HG02798 (cell line): ENCODE results near the gene HYOU1.
"Not testable (repeated sequence)": the region's sequence is repeated elsewhere in the genome, so short reads cannot be mapped to it uniquely, and the experiment has no call there.

Experiments used
- ATAC-seq: cut with Tn5 transposase; IDR thresholded peaks from one replicate; pipeline ENCODE4 v1.9.1; 2021; ENCODE audit warnings: mild to moderate bottlenecking; ENCODE audit not compliant: unreplicated experiment, poor library complexity

The HYOU1 gene

GRCh38 chr11:119057000-119057769 is at the start of gene HYOU1:
HYOU1 (minus strand) TSS chr11:119057205; CDS start chr11:119056160, 1,045 bp downstream.
- peak; percentile 94 for ATAC-seq

DNA sequence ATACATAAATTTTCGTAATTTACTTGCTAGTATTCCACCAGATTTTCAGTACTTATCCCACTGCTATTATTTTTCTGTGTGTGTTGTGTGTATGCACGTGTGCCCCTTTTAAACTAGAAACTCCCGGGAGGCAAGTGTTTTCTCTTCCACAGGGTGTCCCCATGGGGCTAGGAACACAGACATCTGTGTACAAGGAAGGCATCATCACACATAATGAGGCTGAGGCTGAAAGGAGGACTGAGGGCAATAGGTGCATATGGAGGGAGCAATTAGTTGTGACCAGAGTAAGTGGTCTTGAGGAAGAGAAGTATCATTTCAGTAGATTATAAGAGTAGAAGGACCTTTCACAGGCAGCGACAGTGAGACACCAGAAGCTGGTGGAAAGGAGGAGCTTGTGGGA is 46.8 kb upstream of the HYOU1 start:
- no peak for ATAC-seq

GRCh38 chr11:119103161-119103664 is 46.2 kb upstream of the HYOU1 start:
- not testable (repeated sequence) for ATAC-seq

DNA sequence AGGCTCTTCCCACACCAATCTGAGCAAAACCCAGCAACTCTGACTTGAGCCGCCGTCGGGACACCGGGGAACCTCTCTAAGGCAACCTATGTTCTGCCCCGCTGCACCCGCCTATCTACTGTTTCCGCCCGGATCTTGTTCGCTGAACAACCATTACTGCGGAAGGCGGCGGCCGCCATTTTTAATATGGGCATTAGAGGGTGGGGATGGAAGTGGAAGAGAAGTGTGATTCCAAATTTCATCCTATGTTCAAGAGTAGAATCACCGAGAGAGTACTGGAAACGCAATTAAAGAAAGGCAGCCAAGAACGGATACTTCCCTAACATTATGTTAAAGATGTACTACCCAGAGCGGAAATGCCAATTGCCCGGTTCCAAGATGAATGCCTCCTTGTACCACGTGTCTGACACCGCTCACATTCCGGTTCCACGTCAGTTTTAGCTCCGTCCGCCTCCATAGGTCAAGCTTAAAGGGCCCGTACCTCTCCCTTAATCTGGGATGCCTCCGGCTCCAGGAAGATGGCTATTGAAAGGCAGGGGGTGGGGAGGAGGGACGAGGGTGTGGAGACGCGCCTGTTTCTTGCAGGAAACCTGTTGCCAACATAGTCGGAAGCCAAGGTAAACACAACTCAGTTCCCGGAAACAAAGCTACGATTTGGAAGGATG is 44.9 kb upstream of the HYOU1 start, which contains the start of gene DPAGT1:
Gene DPAGT1 (minus strand): TSS at position 95 of the 665 bp plus-strand sequence. CDS start 198 bp downstream, outside the sequence.
- peak; percentile 82 for ATAC-seq

- ATAC-seq: peak; percentile 17
Observed at GRCh38 chr11:119100994-119101758, 44.2 kb upstream of the HYOU1 start.

- no peak for ATAC-seq
Observed at GRCh38 chr11:119100246-119100970, 43.4 kb upstream of the HYOU1 start.

- no peak for ATAC-seq
Observed at GRCh38 chr11:119099711-119100110, 42.7 kb upstream of the HYOU1 start.

DNA sequence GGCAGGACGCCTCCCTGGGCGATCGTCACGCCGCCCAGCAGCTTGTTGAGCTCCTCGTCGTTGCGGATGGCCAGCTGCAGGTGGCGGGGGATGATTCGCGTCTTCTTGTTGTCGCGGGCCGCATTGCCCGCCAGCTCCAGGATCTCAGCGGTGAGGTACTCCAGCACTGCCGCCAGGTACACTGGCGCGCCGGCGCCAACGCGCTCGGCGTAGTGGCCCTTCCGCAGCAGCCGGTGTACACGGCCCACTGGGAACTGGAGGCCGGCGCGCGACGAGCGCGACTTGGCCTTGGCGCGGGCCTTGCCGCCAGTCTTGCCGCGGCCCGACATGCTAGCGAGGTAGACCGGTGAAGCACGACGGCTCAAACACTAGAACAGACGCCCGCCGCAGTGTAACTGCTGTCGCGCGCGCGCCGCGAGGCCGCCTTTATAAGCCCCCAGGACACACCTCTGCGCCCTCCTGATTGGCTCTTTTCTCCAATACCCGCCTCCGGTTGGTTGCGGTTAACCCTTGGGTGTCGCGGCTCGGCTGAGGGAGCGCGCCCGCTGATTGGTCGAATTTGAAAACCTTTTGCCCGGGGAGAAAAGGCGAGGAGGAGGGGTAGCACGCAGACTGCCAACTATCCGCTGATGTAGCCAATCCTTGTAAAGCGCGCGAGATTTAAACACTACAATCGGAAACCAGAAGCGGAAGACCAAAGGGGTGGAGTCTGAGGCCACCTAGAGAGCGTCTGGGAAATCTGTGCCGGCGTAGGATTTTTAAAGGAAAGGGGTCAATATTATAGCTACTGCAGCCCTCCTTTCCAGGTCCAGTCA is 38.3 kb upstream of the HYOU1 start:
- ATAC-seq: peak; percentile 87

DNA sequence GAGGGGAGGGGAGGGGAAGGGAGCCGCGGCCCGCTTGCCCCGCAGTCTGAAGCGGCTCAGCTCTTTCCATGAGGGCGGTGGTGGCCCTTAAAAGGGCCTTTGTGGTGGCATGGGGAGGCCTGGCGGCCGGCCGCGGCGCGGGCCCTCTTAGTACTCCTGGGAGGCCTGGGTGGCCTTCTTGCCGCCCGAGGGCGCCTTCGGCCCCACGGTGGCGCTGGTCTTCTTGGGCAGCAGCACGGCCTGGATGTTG is 37.7 kb upstream of the HYOU1 start:
- ATAC-seq: peak; percentile 38

- ATAC-seq: peak; percentile 7
Observed at GRCh38 chr11:119093942-119094815, 37.2 kb upstream of the HYOU1 start.

DNA sequence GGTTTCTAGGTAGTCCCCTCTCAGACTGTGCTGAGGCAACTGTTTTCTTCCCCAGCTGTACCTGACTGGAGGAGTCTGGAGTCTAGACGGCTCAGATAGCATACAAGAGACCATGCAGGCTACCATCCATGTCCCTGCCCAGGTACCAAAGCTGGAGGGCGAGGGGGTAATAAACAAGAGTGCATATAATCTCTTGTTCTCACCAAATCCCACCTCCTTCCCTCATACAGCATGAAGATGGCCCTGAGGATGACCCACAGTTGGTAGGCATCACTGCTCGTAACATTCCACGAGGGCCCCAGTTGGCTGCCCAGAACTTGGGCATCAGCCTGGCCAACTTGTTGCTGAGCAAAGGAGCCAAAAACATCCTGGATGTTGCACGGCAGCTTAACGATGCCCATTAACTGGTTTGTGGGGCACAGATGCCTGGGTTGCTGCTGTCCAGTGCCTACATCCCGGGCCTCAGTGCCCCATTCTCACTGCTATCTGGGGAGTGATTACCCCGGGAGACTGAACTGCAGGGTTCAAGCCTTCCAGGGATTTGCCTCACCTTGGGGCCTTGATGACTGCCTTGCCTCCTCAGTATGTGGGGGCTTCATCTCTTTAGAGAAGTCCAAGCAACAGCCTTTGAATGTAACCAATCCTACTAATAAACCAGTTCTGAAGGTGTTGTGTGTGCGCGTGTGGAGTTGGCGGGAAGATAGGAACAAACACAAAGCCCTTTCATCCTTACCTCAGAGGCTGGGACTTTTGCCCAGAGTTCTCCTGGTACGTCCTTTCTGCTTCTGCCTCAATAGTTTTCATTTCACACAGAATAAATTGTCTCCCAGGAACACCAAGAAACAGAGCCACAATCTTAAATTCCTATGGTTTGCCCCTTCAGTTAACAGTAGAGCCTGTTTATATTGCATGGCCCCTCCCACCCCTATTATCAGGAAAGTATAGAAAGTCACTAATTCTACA is 36.2 kb upstream of the HYOU1 start:
- no peak for ATAC-seq

- no peak for ATAC-seq
Observed at GRCh38 chr11:119091966-119092879, 35.2 kb upstream of the HYOU1 start.

GRCh38 chr11:119091178-119091577 is 34.2 kb upstream of the HYOU1 start:
- ATAC-seq: no peak

DNA sequence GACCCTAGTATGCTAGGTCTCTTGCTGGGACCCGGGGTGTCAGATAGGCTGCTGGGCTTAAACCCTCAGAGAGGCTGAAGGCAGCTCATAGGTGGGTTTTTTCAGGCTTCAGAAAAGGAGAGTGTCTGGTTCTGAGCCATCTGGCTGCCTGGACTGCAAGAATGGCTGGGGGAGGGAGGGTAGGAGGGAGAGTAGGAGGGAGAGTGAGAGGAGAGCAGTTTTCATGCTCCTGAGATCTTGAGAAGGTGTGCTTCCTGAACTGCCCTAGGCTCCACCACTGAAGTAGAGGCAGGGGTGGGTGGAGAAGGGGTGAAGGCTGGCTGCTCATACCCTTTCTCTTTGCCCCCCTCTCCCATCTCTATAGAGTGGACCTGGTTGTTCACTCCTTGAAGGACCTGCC is 32.3 kb upstream of the HYOU1 start:
- no peak for ATAC-seq

- no peak for ATAC-seq
Observed at GRCh38 chr11:119088406-119088805, 31.4 kb upstream of the HYOU1 start.

- no peak for ATAC-seq
Observed at GRCh38 chr11:119087747-119088241, 30.8 kb upstream of the HYOU1 start.
